OCI-LY7 (cell line): Measurements from ENCODE around the gene LEMD2. TPM values are rescaled to one million over a fixed set of nuclear protein-coding genes. Genes with fewer than 3 reads are reported as not detected.

Experiments used
- BruUV-seq: library from RNA; stranded (reverse); fragments of 400-500 nt; replicated peaks from 2 replicates; lab custom pipeline; 2021; lab: Mats Ljungman, UMichigan
- CTCF ChIA-PET: fragments of 300-600 bp; sonication (Branson Sonifier 250); formaldehyde crosslinking; loops from one replicate; lab custom pipeline; 2022; ENCODE audit warnings: antibody characterized with exemption; ENCODE audit not compliant: unreplicated experiment; lab: Charles Lee
- POLR2A ChIA-PET: fragments of 300-600 bp; sonication (Branson Sonifier 250); formaldehyde crosslinking; loops from one replicate; lab custom pipeline; 2022; ENCODE audit warnings: antibody characterized with exemption; lab: Charles Lee
- DNase-seq: peaks from one replicate; pipeline ENCODE4 v3.0.0-alpha.2; 2015; ENCODE audit warnings: low spot score
- H2AFZ ChIP-seq: fragments of 200-600 bp; sonication (generic), shearing (Covaris generic); 2 replicates; pipeline ENCODE4 v1.6.1; 2014; ENCODE audit warnings: mild to moderate bottlenecking, antibody characterized with exemption, low read length, moderate library complexity
- H3K27ac ChIP-seq: fragments of 200-600 bp; sonication (generic); 2 replicates; pipeline ENCODE4 v1.5.1; 2014; ENCODE audit warnings: mixed run types, low read depth, mild to moderate bottlenecking, moderate library complexity, low read length, inconsistent platforms; ENCODE audit not compliant: poor library complexity, severe bottlenecking
- H3K36me3 ChIP-seq: fragments of 200-600 bp; sonication (generic); 2 replicates; pipeline ENCODE4 v1.6.1; 2014; ENCODE audit warnings: mild to moderate bottlenecking, antibody characterized with exemption, low read length, moderate library complexity, mixed read lengths; ENCODE audit not compliant: insufficient read depth
- H3K4me1 ChIP-seq: fragments of 200-600 bp; sonication (generic); 2 replicates; pipeline ENCODE4 v1.5.1; 2014; ENCODE audit warnings: mild to moderate bottlenecking, low read length; ENCODE audit not compliant: insufficient read depth, poor library complexity, severe bottlenecking
- H3K4me2 ChIP-seq: fragments of 200-600 bp; sonication (generic); 2 replicates; pipeline ENCODE4 v1.6.1; 2014; ENCODE audit warnings: mild to moderate bottlenecking, low read length
- H3K4me3 ChIP-seq: fragments of 200-600 bp; sonication (generic); 2 replicates; pipeline ENCODE4 v1.5.1; 2014; ENCODE audit warnings: mild to moderate bottlenecking, low read depth, low read length; ENCODE audit not compliant: poor library complexity, severe bottlenecking
- H3K79me2 ChIP-seq: fragments of 200-600 bp; sonication (generic); 2 replicates; pipeline ENCODE4 v1.6.1; 2016; ENCODE audit warnings: low read depth, mild to moderate bottlenecking, low read length, moderate library complexity, mixed read lengths; ENCODE audit not compliant: insufficient read depth
- H3K9me2 ChIP-seq: fragments of 200-600 bp; sonication (generic); 2 replicates; pipeline ENCODE4 v1.6.1; 2016; ENCODE audit warnings: mild to moderate bottlenecking, low read length, mixed read lengths; ENCODE audit not compliant: insufficient read depth
- H3K9me3 ChIP-seq: fragments of 200-600 bp; sonication (generic); 2 replicates; pipeline ENCODE4 v1.6.1; 2014; ENCODE audit warnings: mild to moderate bottlenecking, mixed run types, low read length, mixed read lengths
- H4K20me1 ChIP-seq: fragments of 200-600 bp; sonication (generic); 2 replicates; pipeline ENCODE4 v1.6.1; 2014; ENCODE audit warnings: mild to moderate bottlenecking, antibody characterized with exemption, low read length, moderate library complexity, mixed read lengths; ENCODE audit not compliant: insufficient read depth
- EZH2phosphoT487 ChIP-seq: fragments of 200-600 bp; sonication (generic); IDR thresholded peaks from 2 replicates; pipeline ENCODE4 v1.6.1; 2018; ENCODE audit warnings: low read depth, borderline replicate concordance, mild to moderate bottlenecking, mixed run types, antibody characterized with exemption, low read length, moderate library complexity, mixed read lengths
- intact Hi-C: fragments of 100-400 bp; cut with micrococcal nuclease; formaldehyde crosslinking; loops from one replicate; pipeline ENCODE4 v1.10.0; 2022; ENCODE audit not compliant: unreplicated experiment
- total RNA-seq, 2 experiments: library from RNA; depleted of rRNA in 1 of 2; stranded (reverse); fragments of >200 nt in 1 of 2; shearing (Covaris generic) in 1 of 2; gene quantifications; 2 replicates each; pipeline ENCODE4 v1.2.3, GENCODE V29; 2014 to 2022
- TF ChIP-seq, protein P1 (sequence below): fragments of 200-600 bp; sonication (generic); conservative IDR thresholded peaks from 2 replicates; pipeline ENCODE4 v1.5.1; 2014; ENCODE audit warnings: mild to moderate bottlenecking, antibody characterized with exemption, low read length, moderate library complexity, mixed read lengths

LEMD2 gene
- total RNA-seq, 2 experiments from 2014 or later = 59.2 to 66.9 TPM

DNA sequence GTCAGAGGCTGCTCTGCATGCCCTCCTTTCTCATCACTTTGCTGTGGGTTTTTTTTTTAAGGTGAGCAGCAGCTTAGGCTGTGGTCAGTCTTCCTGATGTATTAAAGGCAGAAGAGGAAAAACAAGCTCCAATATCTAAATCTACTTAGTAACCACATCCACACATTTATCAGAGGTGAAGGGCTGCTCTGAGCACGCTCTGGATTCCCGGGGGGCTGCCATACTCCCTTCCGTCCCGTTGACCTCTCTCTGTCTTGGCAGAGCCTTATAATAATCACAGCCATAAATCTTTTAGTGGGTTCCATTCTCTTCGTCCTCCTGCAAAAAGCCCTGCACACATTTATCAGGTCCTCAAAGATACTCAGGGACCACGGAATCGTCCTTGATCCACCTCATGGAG lies 2.7 kb upstream of the LEMD2 start:
- no peak for TF ChIP-seq EZH2phosphoT487
- TF ChIP-seq, protein P1, sequence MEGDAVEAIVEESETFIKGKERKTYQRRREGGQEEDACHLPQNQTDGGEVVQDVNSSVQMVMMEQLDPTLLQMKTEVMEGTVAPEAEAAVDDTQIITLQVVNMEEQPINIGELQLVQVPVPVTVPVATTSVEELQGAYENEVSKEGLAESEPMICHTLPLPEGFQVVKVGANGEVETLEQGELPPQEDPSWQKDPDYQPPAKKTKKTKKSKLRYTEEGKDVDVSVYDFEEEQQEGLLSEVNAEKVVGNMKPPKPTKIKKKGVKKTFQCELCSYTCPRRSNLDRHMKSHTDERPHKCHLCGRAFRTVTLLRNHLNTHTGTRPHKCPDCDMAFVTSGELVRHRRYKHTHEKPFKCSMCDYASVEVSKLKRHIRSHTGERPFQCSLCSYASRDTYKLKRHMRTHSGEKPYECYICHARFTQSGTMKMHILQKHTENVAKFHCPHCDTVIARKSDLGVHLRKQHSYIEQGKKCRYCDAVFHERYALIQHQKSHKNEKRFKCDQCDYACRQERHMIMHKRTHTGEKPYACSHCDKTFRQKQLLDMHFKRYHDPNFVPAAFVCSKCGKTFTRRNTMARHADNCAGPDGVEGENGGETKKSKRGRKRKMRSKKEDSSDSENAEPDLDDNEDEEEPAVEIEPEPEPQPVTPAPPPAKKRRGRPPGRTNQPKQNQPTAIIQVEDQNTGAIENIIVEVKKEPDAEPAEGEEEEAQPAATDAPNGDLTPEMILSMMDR = no peak
- ChIA-PET CTCF (no interaction called here), POLR2A (no interaction called here)
- Histone ChIP-seq H3K4me2 (no peak overlapping the region), H2AFZ (no peak overlapping the region), H3K9me2 (no peaks in the 10 kb centered on the region), H3K4me3 (no peak overlapping the region), H3K9me3 (no peaks in the 10 kb centered on the region), H3K36me3 (peaks cover 4% of the 10 kb centered on the region; the same call in 1 of the 2 replicates), H3K27ac (no peak overlapping the region), H3K4me1 (peaks cover 13% of the 10 kb centered on the region), H4K20me1 (peaks cover 12% of the 10 kb centered on the region; the same call in 1 of the 2 replicates), H3K79me2 (peaks cover 15% of the 10 kb centered on the region; the same call in 1 of the 2 replicates)
- no TSS peak for BruUV-seq
- intact Hi-C loops = no loop called here
- no peak for DNase-seq

DNA sequence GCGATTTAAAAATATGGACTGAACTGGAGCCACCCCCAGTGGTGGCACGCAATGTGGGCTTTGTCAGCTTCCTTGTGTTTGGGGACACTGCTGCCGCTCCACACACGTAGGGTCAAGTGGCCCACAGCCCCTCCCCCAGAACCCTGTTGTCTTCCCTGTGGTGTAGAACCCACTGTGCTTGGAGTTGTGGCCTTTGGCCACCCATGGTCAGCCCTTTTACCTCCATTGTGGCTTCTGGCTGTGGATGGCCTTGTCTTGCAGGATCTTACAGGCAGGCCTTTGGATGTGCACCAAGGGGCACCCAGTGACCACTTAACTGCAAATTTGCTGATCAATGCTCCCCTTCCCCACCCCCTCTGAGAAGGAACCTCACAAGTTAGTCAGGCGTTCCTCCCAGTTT lies 2.0 kb upstream of the LEMD2 start:
- peaks cover 11% of the 10 kb centered on the region for H3K36me3 ChIP-seq
- ChIA-PET POLR2A (no interaction called here), CTCF (no interaction called here)
- no TSS peak for BruUV-seq
- peaks cover 14% of the 10 kb centered on the region; the same call in 1 of the 2 replicates for H4K20me1 ChIP-seq
- intact Hi-C loops = no loop called here
- peaks cover 18% of the 10 kb centered on the region for H3K4me1 ChIP-seq
- H3K4me2 ChIP-seq = no peak overlapping the region
- no peaks in the 10 kb centered on the region for H3K9me2 ChIP-seq
- H3K27ac ChIP-seq = no peak overlapping the region
- no peak for DNase-seq
- no peaks in the 10 kb centered on the region for H3K9me3 ChIP-seq
- no peak for TF ChIP-seq EZH2phosphoT487
- TF ChIP-seq, protein P1 = no peak
- peaks cover 20% of the 10 kb centered on the region; the same call in 1 of the 2 replicates for H3K79me2 ChIP-seq
- H2AFZ ChIP-seq = no peak overlapping the region
- no peak overlapping the region for H3K4me3 ChIP-seq

DNA sequence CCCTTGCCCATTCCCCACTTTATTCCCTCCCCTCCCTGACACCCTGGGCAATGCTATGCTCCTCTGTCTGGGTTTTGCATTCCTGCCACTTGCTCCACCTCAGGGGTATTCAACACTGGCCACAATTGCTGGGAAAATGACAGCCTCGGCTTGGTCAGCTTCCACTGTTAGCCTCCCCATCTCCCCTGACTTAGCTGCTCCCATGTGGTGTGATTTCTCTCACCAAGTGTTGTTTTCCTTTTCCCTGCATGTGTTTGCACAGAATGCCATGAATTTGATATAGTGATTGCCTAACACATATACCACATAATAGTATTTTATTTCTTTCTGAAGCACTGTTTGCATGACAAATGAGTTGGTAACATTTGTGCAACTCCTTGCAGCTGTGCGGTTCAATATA lies 1.4 kb upstream of the LEMD2 start:
- intact Hi-C loops = no loop called here
- H3K4me2 ChIP-seq = no peak overlapping the region
- peaks cover 23% of the 10 kb centered on the region for H3K4me1 ChIP-seq
- H3K27ac ChIP-seq = no peak overlapping the region
- H4K20me1 ChIP-seq = peaks cover 14% of the 10 kb centered on the region; the same call in 1 of the 2 replicates
- peaks cover 15% of the 10 kb centered on the region for H3K36me3 ChIP-seq
- ChIA-PET CTCF (no interaction called here), POLR2A (no interaction called here)
- TF ChIP-seq, protein P1 = no peak
- TF ChIP-seq EZH2phosphoT487 = no peak
- H3K79me2 ChIP-seq = peaks cover 20% of the 10 kb centered on the region; the same call in 1 of the 2 replicates
- BruUV-seq = no TSS peak
- DNase-seq = no peak
- no peaks in the 10 kb centered on the region for H3K9me3 ChIP-seq
- no peaks in the 10 kb centered on the region for H3K9me2 ChIP-seq
- no peak overlapping the region for H2AFZ ChIP-seq
- no peak overlapping the region for H3K4me3 ChIP-seq
